H1 (cell line): ENCODE data around the gene ATG7. TPM values are rescaled to one million over a fixed set of nuclear protein-coding genes. Genes with fewer than 3 reads are reported as not detected.

Experiments used
- CTCF ChIA-PET: fragments of 300-600 bp; sonication (Branson Sonifier 250); formaldehyde crosslinking; loops from one replicate; lab custom pipeline; 2021; ENCODE audit not compliant: partially characterized antibody; lab: Charles Lee
- POLR2A ChIA-PET: fragments of 300-600 bp; sonication (Branson Sonifier 250); formaldehyde crosslinking; loops from one replicate; lab custom pipeline; 2021; ENCODE audit warnings: inconsistent platforms; ENCODE audit not compliant: partially characterized antibody; lab: Charles Lee
- DNase-seq, 2 experiments: peaks; one replicate each; pipeline versions ENCODE4 v3.0.0 to v3.0.0-alpha.2; 2010 to 2022; ENCODE audit warnings: low spot score in 2 of 2, low read depth in 1 of 2, mixed read lengths in 1 of 2
- FAIRE-seq: peaks from 2 replicates; lab custom pipeline; 2011; peaks lifted over from hg19 to GRCh38; lab: Jason Lieb, UNC
- H2AFZ ChIP-seq: 2 replicates; pipeline ENCODE4 v1.8.1; 2012; ENCODE audit warnings: low read length, inconsistent platforms
- H2AK5ac ChIP-seq: 2 replicates; pipeline ENCODE4 v1.6.1; 2013; ENCODE audit warnings: low read depth, low read length
- H2BK120ac ChIP-seq: replicated peaks from 2 replicates; pipeline ENCODE3; 2013; ENCODE audit warnings: low read depth, low read length, inconsistent platforms
- H2BK12ac ChIP-seq: 2 replicates; pipeline ENCODE4 v1.6.1; 2013; ENCODE audit warnings: low read depth, low read length
- H2BK15ac ChIP-seq: 2 replicates; pipeline ENCODE4 v1.6.1; 2013; ENCODE audit warnings: low read length
- H2BK20ac ChIP-seq: 2 replicates; pipeline ENCODE4 v1.6.1; 2013; ENCODE audit warnings: low read length
- H2BK5ac ChIP-seq: 2 replicates; pipeline ENCODE4 v1.6.1; 2013; ENCODE audit warnings: low read depth, low read length
- H3K14ac ChIP-seq: 2 replicates; pipeline ENCODE4 v1.6.1; 2013; ENCODE audit warnings: inconsistent platforms; ENCODE audit not compliant: insufficient read length
- H3K18ac ChIP-seq: 2 replicates; pipeline ENCODE4 v1.6.1; 2013; ENCODE audit warnings: low read length; ENCODE audit errors: extremely low read depth
- H3K23ac ChIP-seq: 2 replicates; pipeline ENCODE4 v1.6.1; 2013; ENCODE audit warnings: inconsistent platforms; ENCODE audit not compliant: insufficient read length
- H3K23me2 ChIP-seq: 2 replicates; pipeline ENCODE4 v1.6.1; 2013; ENCODE audit warnings: low read depth, low read length
- H3K27ac ChIP-seq: 2 replicates; pipeline ENCODE4 v1.6.1; 2011; ENCODE audit warnings: low read depth, low read length, inconsistent platforms
- H3K27me3 ChIP-seq, 4 experiments: replicated peaks in 1 of 4; 1 replicate in 1 of 4; 2 replicates in 3 of 4; pipeline versions ENCODE4 v1.6.1 to v1.8.1; 2011 to 2013; ENCODE audit warnings: low read length in 3 of 4, mild to moderate bottlenecking in 3 of 4, inconsistent platforms in 2 of 4, mixed read lengths in 2 of 4, moderate library complexity in 1 of 4; ENCODE audit not compliant: control insufficient read depth in 3 of 4, insufficient read depth in 3 of 4; ENCODE audit errors: extremely low read depth in 1 of 4
- H3K36me3 ChIP-seq, 4 experiments: 2 replicates each; pipeline versions ENCODE4 v1.6.1 to v1.8.1; 2011 to 2013; ENCODE audit warnings: mild to moderate bottlenecking in 4 of 4, low read length in 3 of 4, moderate library complexity in 2 of 4, control low read depth in 1 of 4, inconsistent platforms in 1 of 4; ENCODE audit not compliant: insufficient read depth in 4 of 4, control insufficient read depth in 2 of 4
- H3K4ac ChIP-seq: replicated peaks from 2 replicates; pipeline ENCODE3; 2013; ENCODE audit warnings: low read length, low read depth, mixed read lengths, inconsistent platforms; ENCODE audit not compliant: insufficient read length
- H3K4me1 ChIP-seq, 4 experiments: replicated peaks in 1 of 4; 1 replicate in 1 of 4; 2 replicates in 3 of 4; pipeline versions ENCODE4 v1.6.1 to v1.8.1; 2011 to 2013; ENCODE audit warnings: low read length in 3 of 4, inconsistent platforms in 2 of 4, mixed read lengths in 1 of 4; ENCODE audit not compliant: insufficient read depth in 4 of 4, control insufficient read depth in 3 of 4
- H3K4me2 ChIP-seq, 2 experiments: 2 replicates each; pipeline versions ENCODE4 v1.6.1 to v1.8.1; 2011 to 2013; ENCODE audit warnings: low read depth in 2 of 2, low read length in 2 of 2, control low read depth in 1 of 2, inconsistent platforms in 1 of 2, mild to moderate bottlenecking in 1 of 2; ENCODE audit not compliant: insufficient read depth in 1 of 2
- H3K4me3 ChIP-seq, 4 experiments: fragments of 200-600, 300-600 bp in 1 of 4; sonication (generic), shearing (Covaris generic), sonication (Bioruptor Twin) in 1 of 4; 2 replicates each; pipeline versions ENCODE4 v1.5.1 to v1.8.1; 2011 to 2016; ENCODE audit warnings: low read length in 4 of 4, low read depth in 3 of 4, control low read depth in 2 of 4, inconsistent platforms in 2 of 4, mild to moderate bottlenecking in 2 of 4, mixed read lengths in 1 of 4, moderate library complexity in 1 of 4; ENCODE audit not compliant: insufficient read depth in 2 of 4; ENCODE audit errors: extremely low read depth in 1 of 4
- H3K56ac ChIP-seq: replicated peaks from 2 replicates; pipeline ENCODE3; 2013; ENCODE audit warnings: low read depth, mild to moderate bottlenecking, mixed read lengths, low read length, inconsistent platforms; ENCODE audit not compliant: insufficient read length
- H3K79me1 ChIP-seq: 2 replicates; pipeline ENCODE4 v1.6.1; 2013; ENCODE audit warnings: low read depth, low read length, control low read depth
- H3K79me2 ChIP-seq, 2 experiments: 2 replicates each; pipeline versions ENCODE4 v1.6.1 to v1.8.1; 2012 to 2013; ENCODE audit warnings: low read length in 2 of 2, mild to moderate bottlenecking in 2 of 2, inconsistent platforms in 1 of 2; ENCODE audit not compliant: insufficient read depth in 2 of 2, control insufficient read depth in 1 of 2
- H3K9ac ChIP-seq, 4 experiments: replicated peaks in 1 of 4; 1 replicate in 1 of 4; 2 replicates in 3 of 4; pipeline versions ENCODE4 v1.6.1 to v1.8.1; 2011 to 2013; ENCODE audit warnings: low read depth in 3 of 4, low read length in 3 of 4, control low read depth in 2 of 4, mild to moderate bottlenecking in 2 of 4, moderate library complexity in 2 of 4, inconsistent platforms in 1 of 4; ENCODE audit errors: extremely low read depth in 1 of 4
- H3K9me3 ChIP-seq, 2 experiments: 2 replicates each; pipeline versions ENCODE4 v1.6.1 to v1.8.1; 2012 to 2013; ENCODE audit warnings: mild to moderate bottlenecking in 2 of 2, moderate library complexity in 2 of 2, control low read depth in 1 of 2, inconsistent platforms in 1 of 2, low read depth in 1 of 2, low read length in 1 of 2, mixed read lengths in 1 of 2; ENCODE audit not compliant: insufficient read depth in 2 of 2
- H4K20me1 ChIP-seq, 2 experiments: replicated peaks in 1 of 2; 2 replicates each; pipeline versions ENCODE3 to v1.8.1; 2011 to 2013; ENCODE audit warnings: inconsistent platforms in 2 of 2, low read length in 2 of 2, mild to moderate bottlenecking in 1 of 2; ENCODE audit not compliant: insufficient read depth in 2 of 2, control insufficient read depth in 1 of 2
- H4K5ac ChIP-seq: 2 replicates; pipeline ENCODE4 v1.6.1; 2013; ENCODE audit warnings: low read length, low read depth, mixed read lengths, inconsistent platforms; ENCODE audit not compliant: insufficient read length
- H4K8ac ChIP-seq: 2 replicates; pipeline ENCODE4 v1.8.0; 2013; ENCODE audit warnings: mild to moderate bottlenecking, moderate library complexity, low read length, inconsistent platforms; ENCODE audit not compliant: insufficient read depth; ENCODE audit errors: extremely low read depth
- H4K91ac ChIP-seq: replicated peaks from 2 replicates; pipeline ENCODE3; 2013; ENCODE audit warnings: low read length, mixed read lengths, inconsistent platforms; ENCODE audit not compliant: insufficient read length
- ATF3 ChIP-seq: IDR thresholded peaks from 2 replicates; pipeline ENCODE4 v1.6.1; 2011; ENCODE audit warnings: low read depth, mild to moderate bottlenecking, low read length; ENCODE audit not compliant: insufficient read depth
- CTCF ChIP-seq, 3 experiments: IDR thresholded peaks; 1 replicate in 2 of 3; 2 replicates in 1 of 3; pipeline versions ENCODE4 v1.5.1 to v1.6.1; 2011; ENCODE audit warnings: low read length in 3 of 3, mild to moderate bottlenecking in 3 of 3, inconsistent platforms in 2 of 3, low read depth in 1 of 3, moderate library complexity in 1 of 3; ENCODE audit not compliant: insufficient read depth in 1 of 3; ENCODE audit errors: control extremely low read depth in 1 of 3
- KDM4A ChIP-seq: IDR thresholded peaks from one replicate; pipeline ENCODE4 v1.7.1; 2012; ENCODE audit warnings: low read depth, mild to moderate bottlenecking, moderate library complexity, low read length, inconsistent platforms; ENCODE audit not compliant: severe bottlenecking
- POU5F1 ChIP-seq: IDR thresholded peaks from 2 replicates; pipeline ENCODE4 v1.6.1; 2011; ENCODE audit warnings: low read depth, mild to moderate bottlenecking, low read length, moderate library complexity
- RBBP5 ChIP-seq: IDR thresholded peaks from 2 replicates; pipeline ENCODE4 v1.7.1; 2012; ENCODE audit warnings: low read depth, mild to moderate bottlenecking, inconsistent platforms, low read length, moderate library complexity, borderline replicate concordance
- RXRA ChIP-seq: IDR thresholded peaks from 2 replicates; pipeline ENCODE4 v1.6.1; 2011; ENCODE audit warnings: low read depth, mild to moderate bottlenecking, low read length, moderate library complexity; ENCODE audit not compliant: insufficient read depth
- TAF1 ChIP-seq: IDR thresholded peaks from 2 replicates; pipeline ENCODE4 v1.6.1; 2011; ENCODE audit warnings: mild to moderate bottlenecking, low read depth, low read length
- USF2 ChIP-seq: IDR thresholded peaks from 2 replicates; pipeline ENCODE4 v1.6.1; 2011; ENCODE audit warnings: low read length, improper control_type of control experiment
- YY1 ChIP-seq: IDR thresholded peaks from 2 replicates; pipeline ENCODE4 v1.6.1; 2011; ENCODE audit warnings: low read depth, mild to moderate bottlenecking, low read length
- WGBS, 2 experiments: shearing (Covaris generic) in 1 of 2; methylation state at CpG; one replicate each; pipeline versions ENCODE4 v1.1.6 to v1.1.7; 2013 to 2015; ENCODE audit warnings: low lambda C conversion rate in 2 of 2, mixed read lengths in 2 of 2, inconsistent platforms in 1 of 2, low coverage in 1 of 2, missing lambda C conversion rate in 1 of 2; ENCODE audit not compliant: insufficient replicate concordance in 2 of 2, insufficient coverage in 1 of 2, insufficient read length in 1 of 2; ENCODE audit errors: extremely low coverage in 1 of 2, missing lambda C conversion rate in 1 of 2; 5-methylcytosine and 5-hydroxymethylcytosine counted together
- polyA plus RNA-seq, 7 experiments: library from polyadenylated mRNA; depleted of rRNA in 3 of 7; stranded (reverse) in 5 of 7; unstranded in 2 of 7; fragments of >200 nt in 5 of 7; fragments of 200-250 nt in 2 of 7; gene quantifications; 1 replicate in 5 of 7; 2 replicates in 1 of 7; 4 replicates in 1 of 7; pipeline versions ENCODE4 v1.2.1 to v1.2.3, GENCODE V29; 2011 to 2013; ENCODE audit warnings: missing spikeins in 2 of 7, mixed read lengths in 2 of 7
- total RNA-seq: library from RNA; stranded (reverse); fragmentation: NEBNext Ultra II Directional; extraction: Animal tissue kit (Norgen Biotek cat#: 25700); gene quantifications from 2 replicates; pipeline ENCODE4 v1.2.1, GENCODE V29; 2021

Gene ATG7
- total and polyA plus RNA-seq, 2 of the 8 experiments (the other 6 are each of a cell fraction or from before 2014, with no cell fraction given): 15.0 to 19.1 TPM

- H2BK15ac ChIP-seq: no peak overlapping the region
- H2BK120ac ChIP-seq: no peak overlapping the region
- H4K5ac ChIP-seq: no peak overlapping the region
- peaks cover 31% of the 10 kb centered on the region for H3K79me1 ChIP-seq
- H2BK12ac ChIP-seq: no peak overlapping the region
- no peak overlapping the region for H3K56ac ChIP-seq
- H3K9ac ChIP-seq: no peak overlapping the region; a peak in 1 of 7 replicates
- H2AFZ ChIP-seq: no peak overlapping the region
- 0 out of 2 replicates have a peak overlapping the region, but pooled peaks have one; percentile 10 for H2BK5ac ChIP-seq
- H3K23ac ChIP-seq: no peak overlapping the region
- no peak overlapping the region for H3K4ac ChIP-seq
- DNase-seq: no peak
- no peaks in the 10 kb centered on the region for H3K23me2 ChIP-seq
- H3K27ac ChIP-seq: no peak overlapping the region
- no peak for FAIRE-seq
- no peaks in the 10 kb centered on the region for H3K9me3 ChIP-seq
- H3K79me2 ChIP-seq: peaks cover 14 to 90% of the 10 kb centered on the region in 2 experiments
- no peak overlapping the region for H3K14ac ChIP-seq
- CTCF ChIA-PET: interaction anchor here (0.8 to 1.8 kb wide), 5 partner anchors 9 to 50 kb away, joined by 3 to 8 read pairs (median 4); no protein-coding TSS in a partner anchor
- POLR2A ChIA-PET: interaction anchor here (2.9 kb wide), 1 partner anchor 11 kb away, joined by 11 read pairs; no protein-coding TSS in a partner anchor
- H4K91ac ChIP-seq: no peak overlapping the region
- H3K4me1 ChIP-seq: peaks cover 25 to 46% (median 39%) of the 10 kb centered on the region in 4 experiments
- 80% methylated on average over 11 of the region's 11 CpGs; no CpG with 5 or more reads in 1 of the 2 experiments for WGBS, 2 experiments
- H3K18ac ChIP-seq: no peak overlapping the region; the same call in 1 of the 2 replicates
- H4K20me1 ChIP-seq: peaks cover 10 to 17% of the 10 kb centered on the region in 2 experiments
- H2BK20ac ChIP-seq: no peak overlapping the region
- no peak overlapping the region for H3K4me3 ChIP-seq
- H3K36me3 ChIP-seq: no peaks in the 10 kb centered on the region
- H3K4me2 ChIP-seq: no peak overlapping the region
- no peak overlapping the region; the same call in 1 of the 2 replicates for H2AK5ac ChIP-seq
- H4K8ac ChIP-seq: no peak overlapping the region
- H3K27me3 ChIP-seq: no peaks in the 10 kb centered on the region
- TF ChIP-seq RBBP5: no peak
- TF ChIP-seq USF2: no peak
- TF ChIP-seq YY1: no peak
- TF ChIP-seq RXRA: no peak
- TF ChIP-seq CTCF (IDR thresholded peaks at IDR 0.05; ENCODE audit: control extremely low read depth in 1 of 3, insufficient read depth in 1 of 3, low read depth in 1 of 3, low read length in 3 of 3): no peak
- TF ChIP-seq KDM4A: no peak
- no peak for TF ChIP-seq ATF3
- no peak for TF ChIP-seq TAF1
- TF ChIP-seq POU5F1: no peak
These were observed 317.5 kb downstream of the ATG7 start for GRCh38 chr3:11589706-11590105.
